SK-N-SH (cell line): ENCODE data around the gene ARHGDIA. TPM values are rescaled to one million over a fixed set of nuclear protein-coding genes. Genes with fewer than 3 reads are reported as not detected.

ENCODE experiments used
- CTCF ChIA-PET: fragments of 300-600, 350-600 bp; formaldehyde crosslinking; extraction: SDS; loops from one replicate; lab custom pipeline; 2021; lab: Yijun Ruan, JAX
- POLR2A ChIA-PET: fragments of 350-600 bp; sonication (Branson Sonifier 250); formaldehyde crosslinking; extraction: SDS; loops from one replicate; lab custom pipeline; 2020; ENCODE audit warnings: antibody characterized with exemption, inconsistent platforms; lab: Yijun Ruan, JAX
- DNase-seq: peaks from one replicate; pipeline ENCODE4 v3.0.0; 2012
- H2AFZ ChIP-seq: fragments of 200-600 bp; sonication (generic); 2 replicates; pipeline ENCODE4 v1.8.1; 2016; ENCODE audit warnings: antibody characterized with exemption, mild to moderate bottlenecking, low read depth
- H3F3A ChIP-seq: fragments of 200-600 bp; sonication (generic); replicated peaks from 2 replicates; pipeline ENCODE3; 2016; ENCODE audit warnings: antibody characterized with exemption, mild to moderate bottlenecking; ENCODE audit not compliant: insufficient read depth
- H3K27ac ChIP-seq, 2 experiments: fragments of 200-500 bp in 1 of 2; fragments of 200-600 bp in 1 of 2; sonication (Bioruptor generic) in 1 of 2; sonication (generic), shearing (Covaris generic) in 1 of 2; 2 replicates each; pipeline versions ENCODE4 v1.5.1 to v1.6.1; 2014 to 2016; ENCODE audit warnings: low read depth in 2 of 2, inconsistent platforms in 1 of 2, low read length in 1 of 2, mild to moderate bottlenecking in 1 of 2, mixed read lengths in 1 of 2
- H3K27me3 ChIP-seq: fragments of 200-600 bp; sonication (generic), shearing (Covaris generic); 2 replicates; pipeline ENCODE4 v1.6.1; 2016; ENCODE audit warnings: mixed run types; ENCODE audit not compliant: insufficient read depth
- H3K36me3 ChIP-seq, 2 experiments: fragments of 200-500 bp in 1 of 2; fragments of 200-600 bp in 1 of 2; sonication (Bioruptor generic) in 1 of 2; sonication (generic) in 1 of 2; replicated peaks in 1 of 2; 2 replicates each; pipeline versions ENCODE3 to v1.5.1; 2014 to 2016; ENCODE audit warnings: low read length in 1 of 2, mild to moderate bottlenecking in 1 of 2; ENCODE audit not compliant: insufficient read depth in 2 of 2, control insufficient read depth in 1 of 2
- H3K4me1 ChIP-seq, 2 experiments: fragments of 200-500 bp in 1 of 2; fragments of 200-600 bp in 1 of 2; sonication (Bioruptor generic) in 1 of 2; sonication (generic), shearing (Covaris generic) in 1 of 2; 2 replicates each; pipeline versions ENCODE4 v1.5.1 to v1.6.1; 2014 to 2016; ENCODE audit warnings: low read depth in 1 of 2, low read length in 1 of 2, mixed run types in 1 of 2; ENCODE audit not compliant: insufficient read depth in 2 of 2, control insufficient read depth in 1 of 2
- H3K4me2 ChIP-seq: fragments of 200-600 bp; sonication (generic), shearing (Covaris generic); 2 replicates; pipeline ENCODE4 v1.6.1; 2017; ENCODE audit warnings: mixed run types
- H3K4me3 ChIP-seq, 2 experiments: fragments of 200-500 bp in 1 of 2; fragments of 200-600 bp in 1 of 2; sonication (Bioruptor generic) in 1 of 2; sonication (generic), shearing (Covaris generic) in 1 of 2; 2 replicates each; pipeline versions ENCODE4 v1.5.1 to v1.8.1; 2014 to 2016; ENCODE audit warnings: low read depth in 2 of 2, inconsistent platforms in 1 of 2, low read length in 1 of 2, mild to moderate bottlenecking in 1 of 2, mixed read lengths in 1 of 2, moderate library complexity in 1 of 2
- H3K79me2 ChIP-seq: fragments of 200-600 bp; sonication (generic); 2 replicates; pipeline ENCODE4 v1.8.1; 2017; ENCODE audit warnings: mild to moderate bottlenecking; ENCODE audit not compliant: insufficient read depth
- H3K9ac ChIP-seq: fragments of 200-600 bp; sonication (generic); 2 replicates; pipeline ENCODE4 v1.6.1; 2017; ENCODE audit warnings: mixed run types
- H3K9me2 ChIP-seq: fragments of 200-600 bp; sonication (generic); 2 replicates; pipeline ENCODE4 v1.6.1; 2017; ENCODE audit warnings: mixed run types
- H3K9me3 ChIP-seq: fragments of 200-600 bp; sonication (generic); 2 replicates; pipeline ENCODE4 v1.6.1; 2017; ENCODE audit warnings: mixed run types, mild to moderate bottlenecking, moderate library complexity
- H4K20me1 ChIP-seq: fragments of 200-600 bp; sonication (generic); 2 replicates; pipeline ENCODE4 v1.6.1; 2017; ENCODE audit warnings: mild to moderate bottlenecking, mixed run types; ENCODE audit not compliant: insufficient read depth
- CHD2 ChIP-seq: fragments of 150-350 bp; IDR thresholded peaks from 2 replicates; pipeline ENCODE4 v1.6.1; 2018; ENCODE audit warnings: low read length; ENCODE audit not compliant: partially characterized antibody
- EZH2phosphoT487 ChIP-seq: fragments of 200-600 bp; sonication (generic); IDR thresholded peaks from 2 replicates; pipeline ENCODE4 v1.6.1; 2017; ENCODE audit warnings: low read depth, mixed run types, mild to moderate bottlenecking, antibody characterized with exemption, moderate library complexity, borderline replicate concordance
- FOXJ3 ChIP-seq: sonication (generic); formaldehyde crosslinking; IDR thresholded peaks from 2 replicates; pipeline ENCODE4 v1.5.1; 2020; ENCODE audit warnings: mild to moderate bottlenecking, missing genetic modification reagents
- FOXM1 ChIP-seq: IDR thresholded peaks from 2 replicates; pipeline ENCODE4 v1.4.0; 2012; ENCODE audit warnings: low read depth, mild to moderate bottlenecking
- JUND ChIP-seq: IDR thresholded peaks from 2 replicates; pipeline ENCODE4 v1.4.0; 2012
- NRF1 ChIP-seq: IDR thresholded peaks from 2 replicates; pipeline ENCODE4 v1.6.1; 2012; ENCODE audit warnings: low read depth, mild to moderate bottlenecking, low read length
- POLR2AphosphoS5 ChIP-seq: IDR thresholded peaks from 2 replicates; pipeline ENCODE4 v1.6.1; 2012; ENCODE audit warnings: low read depth, low read length
- RCOR1 ChIP-seq: fragments of 150-350 bp; IDR thresholded peaks from 2 replicates; pipeline ENCODE4 v1.6.1; 2017; ENCODE audit warnings: antibody characterized with exemption, low read length
- RFX5 ChIP-seq: IDR thresholded peaks from 2 replicates; pipeline ENCODE4 v1.6.1; 2012; ENCODE audit warnings: mild to moderate bottlenecking, improper control_type of control experiment, low read length
- RXRA ChIP-seq: IDR thresholded peaks from 2 replicates; pipeline ENCODE4 v1.4.0; 2012; ENCODE audit warnings: low read depth, mild to moderate bottlenecking, borderline replicate concordance
- SIN3A ChIP-seq: IDR thresholded peaks from 2 replicates; pipeline ENCODE4 v1.6.1; 2012; ENCODE audit warnings: low read depth, mild to moderate bottlenecking, low read length, moderate library complexity, borderline replicate concordance
- SMC3 ChIP-seq: IDR thresholded peaks from 2 replicates; pipeline ENCODE4 v1.6.1; 2012; ENCODE audit warnings: low read depth, low read length, improper control_type of control experiment
- TAF1 ChIP-seq: IDR thresholded peaks from 2 replicates; pipeline ENCODE4 v1.6.1; 2012; ENCODE audit warnings: low read depth, mild to moderate bottlenecking, low read length, moderate library complexity, borderline replicate concordance
- TCF12 ChIP-seq: IDR thresholded peaks from 2 replicates; pipeline ENCODE4 v1.4.0; 2012
- TEAD4 ChIP-seq: IDR thresholded peaks from 2 replicates; pipeline ENCODE4 v1.4.0; 2012; ENCODE audit warnings: mild to moderate bottlenecking, borderline replicate concordance; ENCODE audit not compliant: insufficient read depth
- USF2 ChIP-seq: fragments of 150-350 bp; IDR thresholded peaks from 2 replicates; pipeline ENCODE4 v1.6.1; 2017; ENCODE audit warnings: antibody characterized with exemption, low read length, low read depth, borderline replicate concordance
- ZBTB33 ChIP-seq: IDR thresholded peaks from 2 replicates; pipeline ENCODE4 v1.4.0; 2012; ENCODE audit warnings: low read depth, borderline replicate concordance
- WGBS: methylation state at CpG from one replicate; pipeline ENCODE4 v1.1.6; 2017; ENCODE audit warnings: low lambda C conversion rate; 5-methylcytosine and 5-hydroxymethylcytosine counted together
- polyA plus RNA-seq, 3 experiments: library from polyadenylated mRNA; depleted of rRNA; stranded (reverse); fragments of >200 nt; gene quantifications; 2 replicates each; pipeline ENCODE4 v1.2.3, GENCODE V29; 2012

ARHGDIA gene
- polyA plus RNA-seq, 1 of the 3 experiments (the other 2 are of a cell fraction): 385 TPM

- POLR2A ChIA-PET: interaction anchor here (0.6 to 1.4 kb wide), 2 partner anchors 11 to 236 kb away, joined by 4 read pairs; partner anchors contain the start of gene MCRIP1
- WGBS: 94% methylated on average over 7 of the region's 8 CpGs
- H3K36me3 ChIP-seq: peaks cover 0 to 5% of the 10 kb centered on the region in 2 experiments
- H3K4me2 ChIP-seq: no peak overlapping the region
- H3K4me3 ChIP-seq: no peak overlapping the region
- H3K4me1 ChIP-seq: peaks cover 0 to 11% of the 10 kb centered on the region in 2 experiments; a peak in 1 of 4 replicates
- H3K9me3 ChIP-seq: no peaks in the 10 kb centered on the region
- no peaks in the 10 kb centered on the region for H3K9me2 ChIP-seq
- H3K79me2 ChIP-seq: peaks cover 10% of the 10 kb centered on the region
- H3F3A ChIP-seq: peaks cover 2% of the 10 kb centered on the region
- H3K27ac ChIP-seq: no peak overlapping the region; a peak in 1 of 4 replicates
- H3K9ac ChIP-seq: no peak overlapping the region
- CTCF ChIA-PET: interaction anchor here (0.6 to 2.6 kb wide), 8 partner anchors 9 to 100 kb away, joined by 3 to 17 read pairs (median 3); partner anchors contain the start of gene PPP1R27
- DNase-seq: no peak
- H3K27me3 ChIP-seq: no peaks in the 10 kb centered on the region; the same call in 1 of the 2 replicates
- H4K20me1 ChIP-seq: peaks cover 12% of the 10 kb centered on the region; the same call in 1 of the 2 replicates
- TF ChIP-seq TEAD4 (no peak), JUND (no peak), RFX5 (no peak), ZBTB33 (no peak), TCF12 (no peak), USF2 (no peak)
- no peak overlapping the region for H2AFZ ChIP-seq
These were observed 48.9 kb downstream of the ARHGDIA start for GRCh38 chr17:81822312-81822637.

GRCh38 chr17:81821603-81822311, 49.4 kb downstream of the ARHGDIA start:
- no peak overlapping the region for H3K4me2 ChIP-seq
- peaks cover 0 to 5% of the 10 kb centered on the region in 2 experiments for H3K36me3 ChIP-seq
- H3K27me3 ChIP-seq: no peaks in the 10 kb centered on the region; the same call in 1 of the 2 replicates
- peaks cover 0 to 11% of the 10 kb centered on the region in 2 experiments; a peak in 1 of 4 replicates for H3K4me1 ChIP-seq
- peaks cover 6% of the 10 kb centered on the region; the same call in 1 of the 2 replicates for H3K79me2 ChIP-seq
- no peak overlapping the region for H3K9ac ChIP-seq
- POLR2A ChIA-PET: interaction anchor here (1.4 kb wide), 1 partner anchor 11 kb away, joined by 4 read pairs; the partner anchor contains the start of gene MCRIP1
- no peak overlapping the region for H2AFZ ChIP-seq
- CTCF ChIA-PET: interaction anchor here (0.6 to 2.6 kb wide), 8 partner anchors 8 to 99 kb away, joined by 3 to 17 read pairs (median 3); partner anchors contain the start of gene PPP1R27
- peaks cover 12% of the 10 kb centered on the region; the same call in 1 of the 2 replicates for H4K20me1 ChIP-seq
- H3K27ac ChIP-seq: peak overlapping the region in 1 of 2 experiments; percentile 23; a peak in 1 of 4 replicates
- no peak overlapping the region for H3K4me3 ChIP-seq
- H3K9me3 ChIP-seq: no peaks in the 10 kb centered on the region
- WGBS: 51% methylated on average over 3 of the region's 20 CpGs
- peak; percentile 82 for DNase-seq
- no peaks in the 10 kb centered on the region for H3F3A ChIP-seq
- H3K9me2 ChIP-seq: no peaks in the 10 kb centered on the region
- TF ChIP-seq ZBTB33 (no peak), FOXM1 (no peak), SIN3A (no peak), TAF1 (no peak), RCOR1 (no peak), CHD2 (no peak), POLR2AphosphoS5 (no peak), USF2 (no peak), NRF1 (0 out of 2 replicates have a peak, but pooled peaks have one; percentile 7), EZH2phosphoT487 (no peak), FOXJ3 (CRISPR knock-in tag) (no peak), SMC3 (peak; percentile 48), RXRA (no peak)
